Sigmoid colon (tissue), 4 donors: ENCODE measurements around the gene CLEC16A.

Experiments used
- CTCF ChIP-seq, 4 experiments: fragments of 450-650 bp in 3 of 4; fragments of 200-600 bp in 1 of 4; IDR thresholded peaks; one replicate each; pipeline ENCODE4 v1.5.1; 2016 to 2019; ENCODE audit warnings: antibody characterized with exemption in 4 of 4, mild to moderate bottlenecking in 3 of 4, moderate library complexity in 2 of 4
- EP300 ChIP-seq, 4 donors: sonication (generic); formaldehyde crosslinking; IDR thresholded peaks; one replicate each; pipeline ENCODE4 v1.6.1; 2017; ENCODE audit warnings: antibody characterized with exemption in 4 of 4
- POLR2A ChIP-seq, 2 donors: fragments of 450-650 bp; IDR thresholded peaks; one replicate each; pipeline ENCODE4 v1.6.1; 2016; ENCODE audit warnings: antibody characterized with exemption in 2 of 2, mild to moderate bottlenecking in 2 of 2, moderate library complexity in 2 of 2
- POLR2AphosphoS5 ChIP-seq, 4 donors: sonication (generic); formaldehyde crosslinking; IDR thresholded peaks; one replicate each; pipeline ENCODE4 v1.6.1; 2017; ENCODE audit warnings: antibody characterized with exemption in 4 of 4

GRCh38 chr16:11022002-11022401 is 77.6 kb downstream of the CLEC16A start:
- TF ChIP-seq POLR2AphosphoS5 (IDR thresholded peaks at IDR 0.05) (no peak), CTCF (IDR thresholded peaks at IDR 0.05) (no peak), EP300 (IDR thresholded peaks at IDR 0.05) (no peak), POLR2A (IDR thresholded peaks at IDR 0.05) (no peak)
